Panc1 (cell line): ENCODE data around the gene MLF1. TPM values are rescaled to one million over a fixed set of nuclear protein-coding genes. Genes with fewer than 3 reads are reported as not detected.

ENCODE experiments used
- ATAC-seq: fragments of 200-7000 bp; cut with Tn5 transposase; 2 replicates; pipeline ENCODE4 v1.9.1; 2020; ENCODE audit warnings: mild to moderate bottlenecking, moderate library complexity
- BruUV-seq: library from RNA; stranded (reverse); fragments of 400-500 nt; replicated peaks from 2 replicates; lab custom pipeline; 2021; lab: Mats Ljungman, UMichigan
- CTCF ChIA-PET: fragments of 300-600 bp; sonication (Branson Sonifier 250); formaldehyde crosslinking; loops from one replicate; lab custom pipeline; 2022; ENCODE audit warnings: antibody characterized with exemption; lab: Charles Lee
- POLR2A ChIA-PET: fragments of 300-600 bp; sonication (Branson Sonifier 250); formaldehyde crosslinking; loops from one replicate; lab custom pipeline; 2022; ENCODE audit warnings: antibody characterized with exemption; lab: Charles Lee
- DNase-seq: peaks from one replicate; pipeline ENCODE4 v3.0.0-alpha.2; 2010; ENCODE audit warnings: low read depth, low spot score
- H3K27ac ChIP-seq: 2 replicates; pipeline ENCODE4 v1.5.1; 2011; ENCODE audit warnings: mild to moderate bottlenecking, low read length, inconsistent platforms
- H3K27me3 ChIP-seq: fragments of 200-500 bp; sonication (Bioruptor generic); 2 replicates; pipeline ENCODE4 v1.6.0; 2014; ENCODE audit warnings: low read length, inconsistent platforms; ENCODE audit not compliant: control insufficient read depth, insufficient read depth
- H3K36me3 ChIP-seq: fragments of 200-500 bp; sonication (Bioruptor generic); 2 replicates; pipeline ENCODE4 v1.5.1; 2014; ENCODE audit warnings: inconsistent platforms, mild to moderate bottlenecking, low read length, moderate library complexity; ENCODE audit not compliant: control insufficient read depth, insufficient read depth
- H3K4me1 ChIP-seq: 2 replicates; pipeline ENCODE4 v1.5.1; 2011; ENCODE audit warnings: inconsistent platforms, mild to moderate bottlenecking, low read length, moderate library complexity; ENCODE audit not compliant: control insufficient read depth, insufficient read depth
- H3K4me3 ChIP-seq, 2 experiments: 2 replicates each; pipeline ENCODE4 v1.5.1; 2011 to 2012; ENCODE audit warnings: low read depth in 2 of 2, low read length in 2 of 2, mild to moderate bottlenecking in 2 of 2, inconsistent platforms in 1 of 2, moderate library complexity in 1 of 2
- H3K9me3 ChIP-seq: fragments of 200-500 bp; sonication (Bioruptor generic); 2 replicates; pipeline ENCODE4 v1.5.1; 2014; ENCODE audit warnings: low read depth, mild to moderate bottlenecking, inconsistent platforms, low read length, moderate library complexity; ENCODE audit not compliant: control insufficient read depth, insufficient read depth
- CTCF ChIP-seq: fragments of 450-650 bp; IDR thresholded peaks from 2 replicates; pipeline ENCODE4 v1.5.1; 2017; ENCODE audit warnings: mild to moderate bottlenecking
- POLR2AphosphoS5 ChIP-seq: IDR thresholded peaks from 2 replicates; pipeline ENCODE4 v1.6.1; 2012; ENCODE audit warnings: mild to moderate bottlenecking, low read depth, low read length, moderate library complexity
- REST ChIP-seq, 2 experiments: IDR thresholded peaks; 2 replicates each; pipeline ENCODE4 v1.6.1; 2011 to 2012; ENCODE audit warnings: low read depth in 2 of 2, control low read depth in 1 of 2, low read length in 1 of 2, mild to moderate bottlenecking in 1 of 2, moderate library complexity in 1 of 2; ENCODE audit not compliant: insufficient read depth in 1 of 2
- SIN3A ChIP-seq: IDR thresholded peaks from 2 replicates; pipeline ENCODE4 v1.6.1; 2012; ENCODE audit warnings: low read depth, mild to moderate bottlenecking, low read length, moderate library complexity, borderline replicate concordance; ENCODE audit not compliant: insufficient read depth
- TCF7L2 ChIP-seq: IDR thresholded peaks from 2 replicates; pipeline ENCODE4 v1.6.1; 2011; ENCODE audit warnings: mild to moderate bottlenecking, low read depth, low read length, inconsistent platforms
- in situ Hi-C: cut with HindIII; loops from 2 replicates; pipeline ENCODE4 v1.10.0; 2016; ENCODE audit warnings: low sequenced_read_pairs, low pct_unique_long_range_greater_than_20kb
- intact Hi-C: fragments of 100-400 bp; cut with micrococcal nuclease; formaldehyde crosslinking; loops from one replicate; pipeline ENCODE4 v1.10.0; 2022; ENCODE audit not compliant: unreplicated experiment
- total RNA-seq: library from RNA; stranded (reverse); gene quantifications from one replicate; pipeline ENCODE4 v1.2.1, GENCODE V29; 2021; ENCODE audit not compliant: unreplicated experiment

MLF1 gene
- total RNA-seq, 1 experiment from 2014 or later: 51.4 TPM

- Histone ChIP-seq H3K9me3 (no peaks in the 10 kb centered on the region), H3K4me3 (no peak overlapping the region), H3K27me3 (no peaks in the 10 kb centered on the region; the same call in 1 of the 2 replicates), H3K27ac (no peak overlapping the region), H3K4me1 (peaks cover 9% of the 10 kb centered on the region), H3K36me3 (no peaks in the 10 kb centered on the region)
- in situ Hi-C loops (no loop called here), intact Hi-C loops (no loop called here)
- ChIA-PET POLR2A (interaction anchor here (0.6 kb wide), 1 partner anchor 572 kb away, joined by 14 read pairs; no protein-coding TSS in a partner anchor), CTCF (interaction anchor here (1.0 kb wide), 1 partner anchor 221 kb away, joined by 3 read pairs; no protein-coding TSS in a partner anchor)
- DNase-seq (no peak), ATAC-seq (no peak)
- BruUV-seq: no TSS peak
- TF ChIP-seq TCF7L2 (no peak), SIN3A (no peak)
Observed at GRCh38 chr3:158568784-158569183, 2.2 kb upstream of the MLF1 start.

GRCh38 chr3:158569794-158570193 lies 1.2 kb upstream of the MLF1 start:
- in situ Hi-C loops: no loop called here
- Histone ChIP-seq H3K4me3 (no peak overlapping the region), H3K27me3 (no peaks in the 10 kb centered on the region; the same call in 1 of the 2 replicates), H3K27ac (no peak overlapping the region), H3K36me3 (no peaks in the 10 kb centered on the region), H3K9me3 (no peaks in the 10 kb centered on the region), H3K4me1 (peaks cover 9% of the 10 kb centered on the region)
- TF ChIP-seq CTCF: no peak
- DNase-seq (no peak), ATAC-seq (no peak)
- POLR2A ChIA-PET: interaction anchor here (0.6 to 1.1 kb wide), 2 partner anchors 11 to 1396 kb away, joined by 3 to 9 read pairs; no protein-coding TSS in a partner anchor
- intact Hi-C loops: loop anchor here (10.0 kb wide), 1 partner anchor 75 kb away; the partner anchor contains the start of gene GFM1
- no TSS peak for BruUV-seq
- CTCF ChIA-PET: no interaction called here

GRCh38 chr3:158571969-158572765 lies 1.2 kb downstream of the MLF1 start:
- ATAC-seq: no peak
- Histone ChIP-seq H3K36me3 (no peaks in the 10 kb centered on the region), H3K9me3 (no peaks in the 10 kb centered on the region), H3K4me3 (peak overlapping the region in 1 of 2 experiments; percentile 3; a peak in 1 of 4 replicates), H3K27me3 (no peaks in the 10 kb centered on the region; the same call in 1 of the 2 replicates), H3K4me1 (peaks cover 9% of the 10 kb centered on the region), H3K27ac (no peak overlapping the region)
- TF ChIP-seq REST (IDR thresholded peaks at IDR 0.05; ENCODE audit: insufficient read depth in 1 of 2, low read depth in 2 of 2, low read length in 1 of 2) (no peak), SIN3A (no peak), TCF7L2 (no peak), CTCF (no peak), POLR2AphosphoS5 (no peak)
- no TSS peak for BruUV-seq
- intact Hi-C loops: loop anchor here (10.0 kb wide), 1 partner anchor 73 kb away; the partner anchor contains the start of gene GFM1
- ChIA-PET CTCF (no interaction called here), POLR2A (no interaction called here)
- in situ Hi-C loops: no loop called here
- no peak for DNase-seq
